Tibial nerve (tissue), 4 donors: Measurements from ENCODE around the gene BMF. TPM values are rescaled to one million over a fixed set of nuclear protein-coding genes. Genes with fewer than 3 reads are reported as not detected.

Experiments
- DNase-seq, 2 donors: peaks; one replicate each; pipeline ENCODE4 v3.0.0-alpha.2; 2019; ENCODE audit warnings: low spot score in 2 of 2
- H3K27ac ChIP-seq, 4 donors: fragments of 200-600 bp; sonication (generic) in 3 of 4; one replicate each; pipeline ENCODE4 v1.5.1; 2017 to 2019; ENCODE audit warnings: mild to moderate bottlenecking in 1 of 4
- H3K27me3 ChIP-seq, 2 donors: fragments of 200-600 bp; sonication (generic) in 1 of 2; one replicate each; pipeline versions ENCODE4 v1.5.1 to v1.6.0; 2017 to 2019
- H3K36me3 ChIP-seq, 3 donors: fragments of 200-600 bp; sonication (generic); one replicate each; pipeline ENCODE4 v1.5.1; 2018 to 2019
- H3K4me1 ChIP-seq, 4 donors: fragments of 200-600 bp; sonication (generic) in 3 of 4; one replicate each; pipeline ENCODE4 v1.5.1; 2017 to 2019
- H3K4me3 ChIP-seq, 4 donors: fragments of 200-600 bp; sonication (generic) in 3 of 4; one replicate each; pipeline ENCODE4 v1.5.1; 2017 to 2019; ENCODE audit warnings: mild to moderate bottlenecking in 1 of 4, moderate library complexity in 1 of 4
- H3K9me3 ChIP-seq, 4 donors: fragments of 200-600 bp; sonication (generic) in 3 of 4; one replicate each; pipeline ENCODE4 v1.5.1; 2017 to 2019
- CTCF ChIP-seq, 5 experiments: fragments of 200-600 bp in 3 of 5; fragments of 450-650 bp in 2 of 5; sonication (generic) in 3 of 5; IDR thresholded peaks; one replicate each; pipeline ENCODE4 v1.5.1; 2016 to 2019; ENCODE audit warnings: antibody characterized with exemption in 5 of 5, mild to moderate bottlenecking in 3 of 5, moderate library complexity in 2 of 5
- EP300 ChIP-seq, 2 donors: sonication (generic); formaldehyde crosslinking; IDR thresholded peaks; one replicate each; pipeline ENCODE4 v1.6.1; 2017; ENCODE audit warnings: antibody characterized with exemption in 2 of 2, mild to moderate bottlenecking in 1 of 2
- POLR2A ChIP-seq, 2 donors: fragments of 450-650 bp; IDR thresholded peaks; one replicate each; pipeline ENCODE4 v1.6.1; 2017; ENCODE audit warnings: antibody characterized with exemption in 2 of 2, mild to moderate bottlenecking in 2 of 2, moderate library complexity in 2 of 2
- WGBS, 2 donors: methylation state at CpG; one replicate each; pipeline ENCODE4 v1.1.5; 2018; 5-methylcytosine and 5-hydroxymethylcytosine counted together
- total RNA-seq, 4 donors: library from RNA; depleted of rRNA; stranded (reverse); fragments of >200 nt; gene quantifications; one replicate each; pipeline ENCODE4 v1.1.0, GENCODE V29; 2016

The BMF gene
- total RNA-seq, 4 donors from 2014 or later: 2.7 to 6.3 (median 4.2) TPM

DNA sequence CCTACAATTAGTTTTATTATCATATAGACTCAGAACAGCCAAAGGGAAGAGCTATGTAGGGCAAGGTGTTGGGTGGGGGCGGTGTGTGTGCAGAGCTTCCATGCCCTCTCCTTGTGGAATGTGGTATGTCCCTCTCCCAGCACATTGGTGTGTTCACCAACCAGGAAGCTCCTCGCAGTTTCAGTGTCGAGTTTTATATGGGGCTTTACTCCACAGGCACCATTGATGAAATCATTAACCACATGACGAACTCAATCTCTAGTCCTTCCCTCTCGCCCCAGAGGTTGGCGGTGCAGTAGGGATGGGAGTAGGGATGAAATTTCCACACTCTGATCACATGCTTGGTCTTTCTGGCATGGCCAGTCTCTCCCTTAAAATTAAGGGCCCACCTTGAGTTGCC is 56.1 kb downstream of the BMF start:
- Histone ChIP-seq H3K27me3 (no peaks in the 10 kb centered on the region), H3K27ac (no peak overlapping the region), H3K4me1 (peaks cover 0 to 50% (median 31%) of the 10 kb centered on the region in 4 donors), H3K36me3 (peaks cover 0 to 5% (median 0%) of the 10 kb centered on the region in 3 donors), H3K9me3 (no peaks in the 10 kb centered on the region), H3K4me3 (no peak overlapping the region)
- TF ChIP-seq EP300 (IDR thresholded peaks at IDR 0.05): no peak
- TF ChIP-seq POLR2A (IDR thresholded peaks at IDR 0.05): no peak
- TF ChIP-seq CTCF (IDR thresholded peaks at IDR 0.05): no peak
- 68 to 87% methylated on average over 6 of the region's 6 CpGs for WGBS, 2 donors
- no peak for DNase-seq

DNA sequence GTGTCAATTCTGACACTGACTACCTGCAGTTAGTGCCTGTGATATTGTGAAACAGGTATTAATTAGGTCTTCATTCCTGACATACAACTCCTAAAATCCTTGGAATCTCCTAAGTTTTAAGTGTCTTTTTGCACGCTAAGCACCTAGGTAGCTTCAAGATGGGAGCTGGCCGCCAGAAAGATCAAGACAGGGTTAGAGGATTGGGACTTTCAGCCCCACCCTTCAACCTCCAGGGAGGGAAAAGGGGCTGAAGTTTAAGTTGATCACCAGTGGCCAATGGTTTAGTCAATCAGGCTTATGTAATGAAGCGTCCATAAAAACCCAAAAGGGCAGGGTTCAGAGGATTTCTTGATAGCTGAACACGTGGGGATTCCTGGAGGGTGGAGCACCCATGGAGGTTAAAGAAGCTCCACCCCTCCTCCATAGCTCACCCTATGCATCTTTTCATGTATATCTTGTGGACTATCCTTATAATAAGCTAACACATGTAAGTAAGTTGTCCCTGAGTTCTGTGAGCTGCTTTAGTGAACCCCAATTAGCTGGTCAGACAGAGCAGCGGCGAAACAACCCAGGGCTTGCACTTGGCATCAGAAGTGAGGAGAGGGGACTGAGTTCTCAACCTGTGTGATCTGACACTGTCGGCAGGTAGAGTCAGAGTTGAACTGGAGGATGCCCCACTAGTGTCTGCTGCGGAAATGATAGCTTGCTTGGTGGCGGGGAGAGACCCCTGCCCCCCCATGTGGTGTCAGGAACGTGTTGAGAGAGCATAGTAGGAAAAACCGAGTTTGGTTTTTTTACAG is 56.9 kb downstream of the BMF start:
- peaks cover 0 to 58% (median 38%) of the 10 kb centered on the region in 4 donors for H3K4me1 ChIP-seq
- 79 to 88% methylated on average over 11 of the region's 11 CpGs for WGBS, 2 donors
- no peaks in the 10 kb centered on the region for H3K27me3 ChIP-seq
- peaks cover 0 to 5% (median 0%) of the 10 kb centered on the region in 3 donors for H3K36me3 ChIP-seq
- H3K4me3 ChIP-seq: no peak overlapping the region
- no peak for TF ChIP-seq EP300 (IDR thresholded peaks at IDR 0.05)
- TF ChIP-seq POLR2A (IDR thresholded peaks at IDR 0.05): no peak
- TF ChIP-seq CTCF (IDR thresholded peaks at IDR 0.05): no peak
- no peak for DNase-seq
- no peaks in the 10 kb centered on the region for H3K9me3 ChIP-seq
- no peak overlapping the region for H3K27ac ChIP-seq

- no peaks in the 10 kb centered on the region for H3K9me3 ChIP-seq
- peaks cover 0 to 62% (median 44%) of the 10 kb centered on the region in 4 donors for H3K4me1 ChIP-seq
- no peak for DNase-seq
- WGBS, 2 donors: 50 to 57% methylated on average over 12 of the region's 12 CpGs
- H3K36me3 ChIP-seq: peaks cover 0 to 5% (median 0%) of the 10 kb centered on the region in 3 donors
- H3K27me3 ChIP-seq: no peaks in the 10 kb centered on the region
- H3K4me3 ChIP-seq: no peak overlapping the region
- no peak for TF ChIP-seq POLR2A (IDR thresholded peaks at IDR 0.05)
- TF ChIP-seq CTCF (IDR thresholded peaks at IDR 0.05): no peak
- no peak for TF ChIP-seq EP300 (IDR thresholded peaks at IDR 0.05)
- H3K27ac ChIP-seq: no peak overlapping the region
Observed at GRCh38 chr15:40050788-40051470, 57.8 kb downstream of the BMF start.

- 81 to 90% methylated on average over 3 of the region's 3 CpGs for WGBS, 2 donors
- DNase-seq: no peak
- no peaks in the 10 kb centered on the region for H3K9me3 ChIP-seq
- peak overlapping the region in 3 of 4 donors; percentile 20 to 75 (median 69) for H3K27ac ChIP-seq
- TF ChIP-seq POLR2A (IDR thresholded peaks at IDR 0.05) (no peak), EP300 (IDR thresholded peaks at IDR 0.05) (no peak), CTCF (IDR thresholded peaks at IDR 0.05) (no peak)
- no peak overlapping the region for H3K4me3 ChIP-seq
- H3K27me3 ChIP-seq: no peaks in the 10 kb centered on the region
- peaks cover 0 to 57% (median 37%) of the 10 kb centered on the region in 4 donors for H3K4me1 ChIP-seq
- H3K36me3 ChIP-seq: peaks cover 0 to 2% (median 0%) of the 10 kb centered on the region in 3 donors
Observed at GRCh38 chr15:40048926-40049475, 59.7 kb downstream of the BMF start.
